Measurements from ENCODE around the gene TRABD2B. TPM values are rescaled to one million over a fixed set of nuclear protein-coding genes. Genes with fewer than 3 reads are reported as not detected.

TRABD2B gene
- total RNA-seq, 1 donor from 2014 or later = 0.92 TPM

DNA sequence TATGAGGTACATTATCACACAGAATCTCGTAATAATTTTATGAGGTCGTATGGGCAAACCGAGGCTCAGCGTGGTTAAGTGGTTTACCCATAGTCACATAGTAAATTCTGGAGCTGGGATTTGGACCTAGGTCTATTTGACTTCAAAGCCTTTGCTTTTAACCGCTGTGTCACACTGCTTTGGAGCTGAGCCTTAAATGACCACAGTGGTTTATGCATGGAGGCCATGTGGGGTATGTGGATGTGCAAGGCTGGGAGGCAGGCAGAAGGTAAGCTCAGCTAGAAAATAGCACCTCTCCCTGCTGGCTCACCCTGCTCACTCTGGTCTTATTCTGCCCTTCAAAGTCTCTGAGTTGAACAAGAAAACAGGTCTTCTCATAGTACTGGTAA is 269.5 kb downstream of the TRABD2B start:
- DNase-seq (ENCODE audit: low read depth) = no peak
- TF ChIP-seq, protein P1, sequence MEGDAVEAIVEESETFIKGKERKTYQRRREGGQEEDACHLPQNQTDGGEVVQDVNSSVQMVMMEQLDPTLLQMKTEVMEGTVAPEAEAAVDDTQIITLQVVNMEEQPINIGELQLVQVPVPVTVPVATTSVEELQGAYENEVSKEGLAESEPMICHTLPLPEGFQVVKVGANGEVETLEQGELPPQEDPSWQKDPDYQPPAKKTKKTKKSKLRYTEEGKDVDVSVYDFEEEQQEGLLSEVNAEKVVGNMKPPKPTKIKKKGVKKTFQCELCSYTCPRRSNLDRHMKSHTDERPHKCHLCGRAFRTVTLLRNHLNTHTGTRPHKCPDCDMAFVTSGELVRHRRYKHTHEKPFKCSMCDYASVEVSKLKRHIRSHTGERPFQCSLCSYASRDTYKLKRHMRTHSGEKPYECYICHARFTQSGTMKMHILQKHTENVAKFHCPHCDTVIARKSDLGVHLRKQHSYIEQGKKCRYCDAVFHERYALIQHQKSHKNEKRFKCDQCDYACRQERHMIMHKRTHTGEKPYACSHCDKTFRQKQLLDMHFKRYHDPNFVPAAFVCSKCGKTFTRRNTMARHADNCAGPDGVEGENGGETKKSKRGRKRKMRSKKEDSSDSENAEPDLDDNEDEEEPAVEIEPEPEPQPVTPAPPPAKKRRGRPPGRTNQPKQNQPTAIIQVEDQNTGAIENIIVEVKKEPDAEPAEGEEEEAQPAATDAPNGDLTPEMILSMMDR (IDR thresholded peaks at IDR 0.05; ENCODE audit: insufficient read depth, low read length, poor library complexity, severe bottlenecking) = no peak
- no peaks in the 10 kb centered on the region for H3K36me3 ChIP-seq (ENCODE audit: control insufficient read depth, insufficient read depth, low read length)
- H3K4me3 ChIP-seq (ENCODE audit: low read depth, low read length) = no peak overlapping the region
- peaks cover 29% of the 10 kb centered on the region for H3K27me3 ChIP-seq (ENCODE audit: control insufficient read depth, insufficient read depth, low read length)

DNA sequence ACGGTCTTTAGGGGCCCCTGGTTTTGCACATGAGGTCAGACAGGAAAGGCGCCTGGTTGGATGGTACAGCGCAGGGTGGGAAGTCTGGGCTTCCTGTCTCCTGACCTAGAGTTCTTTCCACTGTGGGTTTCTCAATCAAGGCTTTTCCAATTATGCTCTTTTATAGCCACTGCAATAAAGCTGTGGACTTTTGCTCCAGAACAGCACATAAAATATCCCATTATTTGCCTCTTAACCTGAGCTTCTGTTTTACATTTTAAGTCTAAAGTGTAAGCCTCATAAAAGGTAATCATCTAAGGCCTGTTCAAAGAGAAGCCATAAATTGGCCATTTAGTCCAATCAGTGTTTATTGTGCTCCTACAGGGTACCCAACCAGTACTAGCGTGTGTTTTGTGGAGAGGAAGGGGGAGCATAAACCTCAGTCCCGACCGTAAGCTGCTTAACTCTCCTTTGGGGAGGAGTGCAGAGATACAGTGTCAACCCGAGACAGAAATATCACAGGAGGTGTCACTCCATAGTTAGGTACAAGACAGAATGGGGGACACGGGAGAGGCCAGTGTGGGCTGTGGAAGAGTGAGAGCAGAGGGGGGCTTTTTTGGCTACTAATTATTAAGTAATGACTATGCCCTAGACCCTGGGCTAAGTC is 270.0 kb downstream of the TRABD2B start:
- Histone ChIP-seq H3K36me3 (ENCODE audit: control insufficient read depth, insufficient read depth, low read length) (no peaks in the 10 kb centered on the region), H3K27me3 (ENCODE audit: control insufficient read depth, insufficient read depth, low read length) (peaks cover 33% of the 10 kb centered on the region), H3K4me3 (ENCODE audit: low read depth, low read length) (no peak overlapping the region)
- no peak for DNase-seq (ENCODE audit: low read depth)
- TF ChIP-seq, protein P1 (IDR thresholded peaks at IDR 0.05; ENCODE audit: insufficient read depth, low read length, poor library complexity, severe bottlenecking) = no peak

DNA sequence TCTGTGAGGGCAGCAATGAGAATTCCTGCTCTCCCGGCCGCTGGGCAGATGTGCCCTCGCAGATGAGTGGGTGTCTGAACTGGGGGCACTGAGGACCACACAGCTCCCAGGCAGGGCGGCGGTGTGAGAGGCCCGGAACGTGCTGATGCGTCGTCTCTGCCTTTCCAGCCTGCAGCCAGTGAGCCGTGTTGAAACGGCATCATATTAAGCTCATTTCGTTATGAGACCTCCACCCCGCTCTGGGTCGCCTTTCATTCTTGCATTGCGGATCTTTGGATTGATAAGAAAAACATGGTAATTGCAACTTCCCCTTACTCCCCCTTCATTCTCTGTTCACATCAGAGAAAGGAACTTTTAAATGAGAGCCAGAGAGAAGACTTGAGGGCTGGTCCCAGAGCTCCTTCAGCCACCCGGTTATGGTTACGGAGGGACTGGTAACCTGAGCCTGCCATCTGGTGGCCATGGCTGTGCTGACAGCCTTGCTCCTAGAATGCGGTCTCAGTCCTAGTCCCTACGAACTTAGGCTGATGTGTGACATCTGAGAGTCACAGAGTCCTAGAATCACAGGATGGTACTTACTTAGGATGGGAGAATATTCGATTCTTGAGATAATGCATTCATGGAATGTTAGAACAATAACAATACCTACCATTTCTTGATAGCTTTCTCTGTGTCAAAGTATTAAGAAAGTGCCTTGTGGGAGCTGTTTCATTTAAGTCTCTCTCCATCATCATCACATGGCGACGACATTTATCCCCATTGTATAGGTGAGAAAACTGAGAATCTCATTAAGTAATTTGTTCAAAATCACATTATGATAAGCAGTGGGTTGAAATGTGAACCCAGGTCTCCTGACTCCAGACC is 271.0 kb downstream of the TRABD2B start:
- Histone ChIP-seq H3K36me3 (ENCODE audit: control insufficient read depth, insufficient read depth, low read length) (no peaks in the 10 kb centered on the region), H3K4me3 (ENCODE audit: low read depth, low read length) (no peak overlapping the region), H3K27me3 (ENCODE audit: control insufficient read depth, insufficient read depth, low read length) (peaks cover 35% of the 10 kb centered on the region)
- TF ChIP-seq, protein P1 (IDR thresholded peaks at IDR 0.05; ENCODE audit: insufficient read depth, low read length, poor library complexity, severe bottlenecking) = peak; percentile 92
- DNase-seq (ENCODE audit: low read depth) = no peak

DNA sequence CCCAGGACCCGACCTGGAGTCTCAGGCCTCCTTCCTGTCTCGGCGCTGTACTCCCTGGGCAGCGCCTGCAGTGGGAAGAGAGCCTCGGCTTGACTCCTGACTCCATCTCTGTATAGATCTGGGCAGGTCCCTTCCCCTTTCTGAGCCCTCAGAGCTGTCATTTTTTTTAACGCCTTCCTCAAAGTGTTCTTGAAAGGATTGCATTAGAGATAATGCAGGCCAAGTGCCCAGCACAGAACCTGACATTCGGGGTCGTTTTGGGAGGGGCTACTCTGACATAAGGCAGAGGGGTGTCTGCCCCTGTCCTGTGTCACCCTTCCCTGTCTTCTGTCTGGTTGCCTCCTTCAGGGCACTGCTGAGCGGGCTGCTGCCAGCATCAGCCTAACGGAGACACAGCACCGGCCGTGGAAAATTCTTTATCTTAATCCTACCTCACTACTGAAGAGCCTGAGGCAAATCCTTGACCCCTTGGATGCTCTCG is 271.6 kb downstream of the TRABD2B start:
- no peak overlapping the region for H3K4me3 ChIP-seq (ENCODE audit: low read depth, low read length)
- TF ChIP-seq, protein P1 (IDR thresholded peaks at IDR 0.05; ENCODE audit: insufficient read depth, low read length, poor library complexity, severe bottlenecking) = no peak
- peaks cover 37% of the 10 kb centered on the region for H3K27me3 ChIP-seq (ENCODE audit: control insufficient read depth, insufficient read depth, low read length)
- no peaks in the 10 kb centered on the region for H3K36me3 ChIP-seq (ENCODE audit: control insufficient read depth, insufficient read depth, low read length)
- no peak for DNase-seq (ENCODE audit: low read depth)

DNA sequence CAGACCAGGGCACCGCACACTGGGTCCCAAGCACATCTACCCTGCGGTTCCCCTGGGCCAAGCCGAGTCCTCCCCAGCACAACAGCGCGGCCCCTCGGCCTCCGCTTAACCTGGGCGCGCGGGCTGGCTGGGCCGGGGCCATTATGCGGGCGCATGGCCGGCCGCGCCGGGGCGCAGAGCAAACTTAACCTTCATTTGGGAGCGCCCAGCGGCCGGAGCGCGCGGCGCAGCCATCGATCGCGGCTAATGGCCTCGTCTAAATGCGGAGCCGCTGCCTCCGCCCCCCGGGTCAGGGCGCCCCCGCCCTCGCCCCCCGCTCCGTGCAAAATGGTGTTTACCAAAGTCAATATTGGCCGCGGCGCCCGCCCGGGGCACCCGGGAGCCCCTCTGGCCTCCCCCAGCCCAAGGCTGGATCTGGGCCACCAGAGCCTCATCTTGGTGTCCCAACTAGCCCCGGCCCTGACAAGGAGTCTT is 272.1 kb downstream of the TRABD2B start:
- H3K27me3 ChIP-seq (ENCODE audit: control insufficient read depth, insufficient read depth, low read length) = peaks cover 39% of the 10 kb centered on the region
- TF ChIP-seq, protein P1 (IDR thresholded peaks at IDR 0.05; ENCODE audit: insufficient read depth, low read length, poor library complexity, severe bottlenecking) = no peak
- no peak for DNase-seq (ENCODE audit: low read depth)
- H3K36me3 ChIP-seq (ENCODE audit: control insufficient read depth, insufficient read depth, low read length) = no peaks in the 10 kb centered on the region
- no peak overlapping the region for H3K4me3 ChIP-seq (ENCODE audit: low read depth, low read length)

All from kidney epithelial cell (primary cell).